ENCODE data around the gene ZNF791. TPM values are rescaled to one million over a fixed set of nuclear protein-coding genes. Genes with fewer than 3 reads are reported as not detected.

The ZNF791 gene
- total RNA-seq, result 10.6 and 13.2 TPM in 2 replicates

DNA sequence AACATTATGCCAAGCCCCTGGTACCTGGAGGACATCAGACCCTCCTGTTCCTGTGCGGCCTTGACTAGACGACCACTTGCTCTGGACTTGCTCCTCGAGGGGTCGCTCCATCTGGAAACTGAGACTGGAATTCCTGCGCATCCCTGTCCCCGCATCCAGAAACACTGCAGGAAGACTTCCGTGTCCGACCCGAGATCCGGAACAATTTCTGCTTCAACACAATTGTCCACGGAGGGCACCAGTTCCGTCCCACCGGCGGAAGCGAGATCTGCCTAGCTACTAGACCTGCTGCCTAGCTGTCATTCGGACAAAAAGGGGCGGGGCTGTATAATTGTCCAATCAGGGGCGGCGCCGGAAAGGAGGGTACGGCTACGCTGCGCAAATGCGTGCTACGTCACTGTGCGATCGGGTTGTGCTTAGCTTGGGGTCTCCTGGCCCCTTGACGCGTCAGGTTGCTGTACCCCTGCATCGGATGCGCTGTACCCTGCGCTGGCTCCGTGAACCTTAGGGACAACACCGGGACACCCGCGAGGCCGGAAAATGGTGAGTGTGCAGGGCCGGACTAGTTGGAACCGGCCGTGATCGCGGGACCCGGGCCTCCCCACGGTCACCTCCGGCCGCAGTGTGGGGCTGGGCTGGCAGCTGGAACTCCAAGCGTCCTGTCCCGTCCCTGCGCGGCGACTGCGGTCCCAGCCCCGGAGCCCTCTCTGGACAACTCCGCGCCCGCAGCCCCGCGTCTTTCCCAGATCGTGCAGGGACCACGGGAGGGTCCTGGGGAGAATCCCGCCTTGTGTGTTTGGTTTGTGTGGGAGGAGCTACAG lies at the start of gene ZNF791, which contains the start of gene ZNF490:
ZNF791 (plus strand) TSS at position 381 of the 821 bp plus-strand sequence; CDS start at position 541, 160 bp downstream.
ZNF490 (minus strand) TSS at position 274 of the 821 bp plus-strand sequence; CDS start at position 141, 133 bp downstream.

DNA sequence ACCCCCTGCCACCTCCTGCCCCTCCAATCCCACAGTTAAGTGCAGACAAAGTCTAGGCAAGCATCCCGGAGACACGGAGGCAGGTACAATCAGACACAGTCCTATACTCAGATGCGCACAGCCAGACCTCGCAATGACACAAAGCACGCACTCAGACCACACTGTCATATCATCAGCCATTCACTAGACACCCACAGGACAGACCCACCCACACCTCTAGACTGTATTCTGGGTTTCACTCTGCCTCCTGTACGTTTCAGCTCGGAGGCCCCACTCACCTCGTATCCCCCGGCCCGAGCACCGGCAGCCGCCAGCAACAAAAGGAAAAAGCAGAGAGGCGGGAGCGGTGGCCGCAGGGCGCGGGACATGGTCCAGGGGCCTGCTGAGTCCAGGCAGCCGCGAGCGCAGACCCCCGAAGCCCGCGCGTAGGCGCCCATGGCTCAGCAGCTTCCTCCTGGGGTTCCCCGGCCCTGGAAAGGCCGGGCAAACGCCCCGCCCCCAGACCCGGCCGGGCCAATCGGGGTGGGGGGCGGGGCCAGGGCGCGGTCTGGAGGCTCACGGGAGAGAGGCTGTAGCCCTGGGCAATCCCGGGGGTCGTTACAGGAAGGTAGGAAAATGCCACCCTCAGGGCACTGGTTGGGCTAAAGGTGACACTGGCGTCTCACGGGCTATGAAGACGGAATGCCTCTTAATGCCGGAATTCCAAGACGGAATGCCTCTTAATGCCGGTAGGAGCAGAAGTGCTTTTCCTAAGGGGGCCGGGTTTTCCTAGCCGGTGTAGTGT lies 55.7 kb downstream of the ZNF791 start, which contains the start of the genes MAN2B1 and WDR83:
MAN2B1 (minus strand) TSS at position 478 of the 784 bp plus-strand sequence; CDS start at position 437, 41 bp downstream.
WDR83 (plus strand) TSS at position 543 of the 784 bp plus-strand sequence. CDS start 2,984 bp downstream, outside the sequence.

DNA sequence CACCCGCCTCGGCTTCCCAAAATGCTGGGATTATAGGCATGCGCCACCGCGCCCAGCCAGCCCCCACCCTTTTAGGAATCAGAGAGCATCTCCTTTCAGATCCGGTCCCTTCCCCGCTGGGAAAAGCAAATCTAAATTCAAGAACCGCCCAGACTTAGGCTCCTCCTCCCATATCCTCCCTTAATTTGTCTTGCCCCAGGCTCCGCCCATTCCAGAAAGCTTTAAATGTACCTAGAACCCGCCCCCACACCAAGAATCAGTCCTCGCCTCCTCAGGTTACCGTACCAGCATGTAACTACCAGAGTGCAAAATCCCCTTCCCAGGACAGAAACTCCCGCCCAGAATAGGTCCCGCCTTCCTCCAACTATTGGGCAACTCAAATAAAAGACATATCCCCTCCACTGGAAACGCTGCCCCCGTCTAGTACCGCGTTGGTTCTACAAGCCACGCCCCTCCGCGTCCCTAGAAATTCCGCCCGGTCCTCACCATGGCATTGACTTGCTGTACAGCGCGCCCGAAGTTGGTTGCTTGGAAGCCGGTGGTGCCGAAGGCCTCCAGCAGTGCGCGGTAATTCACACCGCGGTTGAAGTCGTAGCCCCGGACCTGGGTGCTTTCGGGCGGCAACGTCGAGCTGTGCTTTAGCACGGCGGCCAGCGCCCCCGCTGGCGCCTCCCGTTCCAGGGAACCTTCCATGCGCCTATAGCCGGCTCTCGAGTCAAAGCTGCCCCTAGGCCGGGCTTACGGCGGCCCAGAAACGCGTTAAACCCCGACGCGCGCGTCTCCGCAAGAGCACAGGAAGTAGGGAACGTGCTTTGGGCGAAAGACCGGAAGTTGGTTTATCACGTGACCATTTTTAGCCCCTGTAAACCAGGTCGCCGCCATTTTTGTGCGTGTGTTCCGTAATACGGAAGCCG lies 70.6 kb downstream of the ZNF791 start, which contains the start of gene DHPS:
DHPS (minus strand) TSS at position 807 of the 914 bp plus-strand sequence; CDS start at position 693, 114 bp downstream.

Other genes with a start within 250 kb of the ZNF791 start
- gene ZNF442, start 245.2 kb upstream of the ZNF791 start, total RNA-seq, result 1.3 and 2.2 TPM in 2 replicates
- gene ZNF799, start 209.6 kb upstream of the ZNF791 start, total RNA-seq, result 1.7 and 2.1 TPM in 2 replicates
- gene ZNF443, start 169.9 kb upstream of the ZNF791 start, total RNA-seq, result 0.59 and 1.1 TPM in 2 replicates
- 1.7 and 1.9 TPM in 2 replicates for gene ZNF709, start 126.1 kb upstream of the ZNF791 start, total RNA-seq
- 3.3 and 3.4 TPM in 2 replicates for gene ZNF564, start 59.4 kb upstream of the ZNF791 start, total RNA-seq
- gene ZNF490, start 107 bp upstream of the ZNF791 start, total RNA-seq, result 6.0 and 10.6 TPM in 2 replicates
- gene MAN2B1, start 55.8 kb downstream of the ZNF791 start, total RNA-seq, result 120 and 162 TPM in 2 replicates
- 9.0 and 9.4 TPM in 2 replicates for gene WDR83, start 55.9 kb downstream of the ZNF791 start, total RNA-seq
- gene DHPS, start 71.0 kb downstream of the ZNF791 start, total RNA-seq, result 72.2 and 74.9 TPM in 2 replicates
- gene GNG14, start 77.1 kb downstream of the ZNF791 start, total RNA-seq, result not detected in 2 replicates
- gene FBXW9, start 85.7 kb downstream of the ZNF791 start, total RNA-seq, result 7.3 and 8.3 TPM in 2 replicates
- gene TNPO2, start 113.0 kb downstream of the ZNF791 start, total RNA-seq, result 32.9 and 45.1 TPM in 2 replicates
- 311 and 336 TPM in 2 replicates for gene TRIR, start 123.8 kb downstream of the ZNF791 start, total RNA-seq
- gene GET3, start 126.6 kb downstream of the ZNF791 start, total RNA-seq, result 46.8 and 54.1 TPM in 2 replicates
- not detected in 2 replicates for gene BEST2, start 140.9 kb downstream of the ZNF791 start, total RNA-seq
- gene HOOK2, start 164.6 kb downstream of the ZNF791 start, total RNA-seq, result 15.2 and 16.8 TPM in 2 replicates
- 387 and 404 TPM in 2 replicates for gene JUNB, start 180.6 kb downstream of the ZNF791 start, total RNA-seq
- 252 and 259 TPM in 2 replicates for gene PRDX2, start 190.9 kb downstream of the ZNF791 start, total RNA-seq
- not detected in 2 replicates for gene THSD8, start 191.1 kb downstream of the ZNF791 start, total RNA-seq
- gene RNASEH2A, start 195.7 kb downstream of the ZNF791 start, total RNA-seq, result 4.9 and 6.0 TPM in 2 replicates
- gene RTBDN, start 223.7 kb downstream of the ZNF791 start, total RNA-seq, result not detected in 2 replicates
- gene MAST1, start 227.6 kb downstream of the ZNF791 start, total RNA-seq, result 0.19 and 1.3 TPM in 2 replicates

Measured in cardiac ventricle fibroblast (primary cell).